AG04449 (cell line): ENCODE measurements around the gene C11orf68.

Experiments used
- CTCF ChIA-PET: fragments of 350-600 bp; formaldehyde crosslinking; extraction: SDS; loops from one replicate; lab custom pipeline; 2021; ENCODE audit warnings: antibody characterized with exemption; lab: Yijun Ruan, JAX
- POLR2A ChIA-PET: fragments of 400-600, 350-600 bp; formaldehyde crosslinking; extraction: SDS; loops from one replicate; lab custom pipeline; 2020; ENCODE audit warnings: antibody characterized with exemption, inconsistent platforms; lab: Yijun Ruan, JAX
- DNase-seq: peaks from one replicate; pipeline ENCODE4 v3.0.0-alpha.2; 2010; ENCODE audit warnings: low read depth, low spot score
- H3K4me3 ChIP-seq: 2 replicates; pipeline ENCODE4 v1.5.1; 2011; ENCODE audit warnings: low read depth, mild to moderate bottlenecking, control low read depth, low read length
- CTCF ChIP-seq: IDR thresholded peaks from one replicate; pipeline ENCODE4 v1.5.1; 2011; ENCODE audit warnings: mild to moderate bottlenecking, moderate library complexity, low read length, control low read depth, inconsistent platforms; ENCODE audit not compliant: insufficient read depth; ENCODE audit errors: missing control alignments

The C11orf68 gene

GRCh38 chr11:65899356-65900124 lies 19.3 kb downstream of the C11orf68 start:
- TF ChIP-seq CTCF = no peak
- CTCF ChIA-PET = interaction anchor here (1.1 to 33.3 kb wide), 4 partner anchors 9 to 188 kb away, joined by 3 to 1090 read pairs (median 200); partner anchors contain the start of genes CCDC85B, CTSW, FIBP and KAT5
- H3K4me3 ChIP-seq = peak overlapping the region; percentile 98
- DNase-seq = no peak
- POLR2A ChIA-PET = interaction anchor here (0.8 to 7.7 kb wide), 8 partner anchors 9 to 76 kb away, joined by 3 to 136 read pairs (median 6); partner anchors contain the start of genes CCDC85B and FIBP

DNA sequence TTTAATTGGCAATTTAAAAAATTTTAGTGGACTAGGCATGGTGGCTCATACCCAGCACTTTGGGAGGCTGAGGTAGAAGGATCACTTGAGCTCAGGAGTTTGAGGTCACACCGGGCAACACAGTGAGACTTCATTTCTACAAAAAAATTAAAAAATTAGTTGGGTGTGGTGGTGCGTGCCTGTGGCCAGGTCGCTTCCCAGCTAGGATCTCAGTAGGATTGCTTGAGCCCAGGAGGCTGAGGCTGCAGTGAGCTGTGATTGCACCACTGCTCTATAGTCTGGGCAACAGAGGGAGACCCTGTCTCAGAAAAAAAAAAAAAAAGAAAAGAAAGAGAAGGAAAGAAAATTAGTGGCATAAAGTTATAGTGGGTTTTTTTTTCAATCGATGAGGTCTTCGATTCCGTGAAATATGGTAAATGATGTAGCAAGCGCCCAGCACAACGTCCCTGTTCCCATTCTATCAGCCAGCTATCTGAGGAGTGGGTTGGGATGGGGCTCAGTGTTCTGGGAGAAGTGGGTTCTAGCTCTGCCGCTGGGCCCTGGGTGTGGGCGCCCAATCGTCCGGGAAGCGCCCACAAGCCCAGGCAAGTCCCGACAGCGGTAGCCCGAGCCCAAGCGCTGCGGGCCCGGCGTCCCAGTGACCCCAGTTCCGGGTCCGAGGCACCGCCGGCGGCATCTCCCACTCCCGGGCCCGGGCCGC lies 20.1 kb downstream of the C11orf68 start:
- TF ChIP-seq CTCF = no peak
- ChIA-PET CTCF (interaction anchor here (1.1 to 33.3 kb wide), 6 partner anchors 8 to 187 kb away, joined by 3 to 1090 read pairs (median 6); partner anchors contain the start of genes CCDC85B, CTSW, FIBP and KAT5), POLR2A (interaction anchor here (0.7 to 7.7 kb wide), 9 partner anchors 8 to 122 kb away, joined by 3 to 136 read pairs (median 4); partner anchors contain the start of genes CCDC85B and FIBP)
- DNase-seq = no peak
- H3K4me3 ChIP-seq = peak overlapping the region; percentile 98

DNA sequence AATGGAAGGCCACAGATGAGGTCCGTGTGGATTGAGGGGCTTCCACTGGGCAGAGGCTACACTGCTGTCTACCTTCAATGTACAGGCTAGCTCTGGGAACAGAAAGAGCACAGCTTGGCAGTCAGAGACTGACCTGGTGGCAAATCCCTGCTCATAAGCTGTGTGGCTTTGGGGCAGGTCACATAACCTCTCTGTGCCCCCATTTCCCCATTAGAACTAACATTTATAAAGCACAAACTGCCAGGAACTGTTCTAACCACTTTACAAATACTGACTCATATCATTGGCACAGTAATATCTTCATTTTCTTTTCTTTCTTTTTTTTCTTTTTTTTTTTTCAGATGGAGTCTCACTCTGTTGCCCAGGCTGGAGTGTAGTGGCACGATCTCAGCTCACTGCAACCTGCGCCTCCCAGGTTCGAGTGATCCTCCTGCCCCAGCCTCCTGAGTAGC lies 21.8 kb downstream of the C11orf68 start:
- peak overlapping the region; percentile 23 for H3K4me3 ChIP-seq
- TF ChIP-seq CTCF = no peak
- POLR2A ChIA-PET = interaction anchor here (0.9 to 7.7 kb wide), 3 partner anchors 7 to 17 kb away, joined by 3 to 136 read pairs (median 37); partner anchors contain the start of genes CCDC85B and FIBP
- DNase-seq = no peak
- CTCF ChIA-PET = interaction anchor here (1.2 to 33.3 kb wide), 7 partner anchors 7 to 82 kb away, joined by 3 to 1090 read pairs (median 7); partner anchors contain the start of genes CCDC85B, FIBP, FOSL1 and SART1

DNA sequence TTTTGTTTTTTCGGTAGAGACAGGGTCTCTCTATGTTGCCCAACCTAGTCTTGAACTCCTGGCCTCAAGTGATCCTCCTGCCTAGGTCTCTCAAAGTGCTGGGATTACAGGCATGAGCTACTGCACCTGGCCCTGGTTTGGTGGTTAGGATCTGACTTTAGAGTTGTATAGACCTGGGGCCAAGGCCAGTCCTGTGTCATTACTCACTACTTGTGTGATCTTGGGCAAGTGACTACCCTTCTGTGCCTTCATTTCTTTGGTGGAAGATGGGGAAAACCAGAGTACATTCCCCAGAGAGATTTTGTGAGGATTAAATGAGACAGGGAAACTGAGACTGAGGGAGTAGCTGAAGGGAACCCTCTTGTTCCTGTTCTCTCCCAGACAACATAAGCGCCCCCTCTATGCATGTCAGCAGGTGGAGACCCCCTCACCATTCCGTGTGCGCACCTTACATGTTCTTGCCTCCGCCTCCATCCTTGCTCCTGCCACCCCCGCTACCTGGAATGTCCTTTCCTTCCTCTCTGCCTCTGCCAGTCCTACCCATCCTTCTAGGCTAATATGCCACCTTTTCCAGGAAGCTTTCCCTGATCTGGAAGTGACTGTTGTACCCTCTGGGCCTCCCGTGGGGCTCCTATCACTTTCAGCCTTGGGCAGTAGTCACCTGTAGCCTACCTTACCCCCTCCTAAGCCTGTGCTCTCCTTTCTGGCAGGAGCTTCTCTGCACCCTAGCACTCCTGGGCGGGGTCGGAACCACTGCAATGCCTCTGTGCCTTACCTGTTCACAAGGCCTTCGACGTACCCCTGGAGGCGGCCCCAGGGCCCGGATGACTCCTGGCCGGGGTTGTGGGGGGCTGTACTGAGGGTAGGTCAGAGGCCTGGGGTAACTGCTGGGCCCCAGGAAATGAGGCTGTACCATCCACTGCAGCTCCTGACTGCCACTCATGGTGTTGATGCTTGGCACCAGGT lies 22.5 kb downstream of the C11orf68 start:
- H3K4me3 ChIP-seq = peak overlapping the region; percentile 23
- no peak for DNase-seq
- CTCF ChIA-PET = interaction anchor here (0.9 to 33.3 kb wide), 7 partner anchors 6 to 83 kb away, joined by 3 to 1090 read pairs (median 4); partner anchors contain the start of genes CCDC85B, FIBP, FOSL1 and SART1
- TF ChIP-seq CTCF = no peak
- POLR2A ChIA-PET = interaction anchor here (0.9 to 7.7 kb wide), 3 partner anchors 6 to 18 kb away, joined by 3 to 136 read pairs (median 37); partner anchors contain the start of genes CCDC85B and FIBP

GRCh38 chr11:65895482-65895981 lies 23.3 kb downstream of the C11orf68 start:
- POLR2A ChIA-PET = interaction anchor here (0.7 to 3.9 kb wide), 2 partner anchors 16 to 19 kb away, joined by 3 to 37 read pairs; no protein-coding TSS in a partner anchor
- CTCF ChIA-PET = interaction anchor here (0.9 to 33.3 kb wide), 7 partner anchors 5 to 150 kb away, joined by 3 to 1090 read pairs (median 5); partner anchors contain the start of genes CCDC85B, FIBP, FOSL1 and SART1
- no peak for TF ChIP-seq CTCF
- no peak overlapping the region for H3K4me3 ChIP-seq
- DNase-seq = no peak
